HepG2 (cell line): Measurements from ENCODE around the gene BRK1. TPM values are rescaled to one million over a fixed set of nuclear protein-coding genes. Genes with fewer than 3 reads are reported as not detected.

Source experiments
- ATAD3A ChIP-seq: sonication (generic); formaldehyde crosslinking; IDR thresholded peaks from 2 replicates; pipeline ENCODE4 v1.4.0; 2020; ENCODE audit warnings: missing genetic modification reagents
- HNF4G ChIP-seq, 2 experiments: sonication (generic) in 1 of 2; formaldehyde crosslinking in 1 of 2; IDR thresholded peaks; 2 replicates each; pipeline versions ENCODE4 v1.4.0 to v1.6.1; 2011 to 2020; ENCODE audit warnings: borderline replicate concordance in 2 of 2, low read depth in 2 of 2, mild to moderate bottlenecking in 2 of 2, low read length in 1 of 2, missing genetic modification reagents in 1 of 2, moderate library complexity in 1 of 2
- IRF2 ChIP-seq: IDR thresholded peaks from 2 replicates; pipeline ENCODE4 v1.6.1; 2018; ENCODE audit warnings: missing genetic modification reagents, missing compliant biosample characterization
- NCOA5 ChIP-seq: sonication (generic); formaldehyde crosslinking; IDR thresholded peaks from 2 replicates; pipeline ENCODE4 v1.4.0; 2020; ENCODE audit warnings: missing genetic modification reagents
- RBM22 ChIP-seq: fragments of 200-400 bp; formaldehyde crosslinking; optimal IDR thresholded peaks from 2 replicates; pipeline ENCODE3; 2017; ENCODE audit warnings: mild to moderate bottlenecking, low read length, moderate library complexity
- TAF1 ChIP-seq: sonication (generic); formaldehyde crosslinking; IDR thresholded peaks from 2 replicates; pipeline ENCODE4 v1.4.0; 2020; ENCODE audit warnings: missing genetic modification reagents
- TOPORS ChIP-seq: sonication (generic); formaldehyde crosslinking; IDR thresholded peaks from 2 replicates; pipeline ENCODE4 v1.8.0; 2023; ENCODE audit warnings: mild to moderate bottlenecking, missing genetic modification reagents
- ZNF207 ChIP-seq: fragments of 450-650 bp; IDR thresholded peaks from 2 replicates; pipeline ENCODE4 v1.6.1; 2016; ENCODE audit warnings: antibody characterized with exemption, borderline replicate concordance
- ZNF24 ChIP-seq: fragments of 450-650 bp; IDR thresholded peaks from 2 replicates; pipeline ENCODE4 v1.6.1; 2017; ENCODE audit warnings: antibody characterized with exemption, mild to moderate bottlenecking
- ZNF3 ChIP-seq: IDR thresholded peaks from 2 replicates; pipeline ENCODE4 v1.7.0; 2017; ENCODE audit warnings: inconsistent platforms
- ZNF709 ChIP-seq: sonication (generic); formaldehyde crosslinking; IDR thresholded peaks from 2 replicates; pipeline ENCODE4 v1.5.0; 2020; ENCODE audit warnings: mild to moderate bottlenecking, missing genetic modification reagents
- ZNF720 ChIP-seq: sonication (generic); formaldehyde crosslinking; IDR thresholded peaks from 2 replicates; pipeline ENCODE4 v1.4.0; 2020; ENCODE audit warnings: missing genetic modification reagents
- ZNF839 ChIP-seq: sonication (generic); formaldehyde crosslinking; IDR thresholded peaks from 2 replicates; pipeline ENCODE4 v1.4.0; 2020; ENCODE audit warnings: missing genetic modification reagents, mild to moderate bottlenecking, borderline replicate concordance
- ZNF841 ChIP-seq: sonication (generic); formaldehyde crosslinking; IDR thresholded peaks from 2 replicates; pipeline ENCODE4 v1.8.1; 2023; ENCODE audit warnings: missing genetic modification reagents, borderline replicate concordance
- polyA plus RNA-seq, 8 experiments: library from polyadenylated mRNA; depleted of rRNA in 3 of 8; stranded (reverse) in 7 of 8; unstranded in 1 of 8; fragments of >200 nt; fragmentation: Illumina TruSeq in 4 of 8; extraction: Trizol in 4 of 8; gene quantifications; 2 replicates each; pipeline versions ENCODE4 v1.2.1 to v1.2.3, GENCODE V29; 2011 to 2016; ENCODE audit warnings: low read depth in 4 of 8, missing spikeins in 1 of 8, mixed read lengths in 1 of 8; ENCODE audit not compliant: insufficient read depth in 1 of 8
- total RNA-seq, 5 experiments: library from RNA; depleted of rRNA; stranded (reverse); fragments of >200 nt; fragmentation: Illumina TruSeq; extraction: Trizol; gene quantifications; 2 replicates each; pipeline ENCODE4 v1.2.3, GENCODE V29; 2016; ENCODE audit warnings: low read depth in 1 of 5
- TF ChIP-seq, protein P1 (sequence below): sonication (generic); formaldehyde crosslinking; IDR thresholded peaks from 2 replicates; pipeline ENCODE4 v1.5.1; 2020; ENCODE audit warnings: missing genetic modification reagents, mild to moderate bottlenecking, borderline replicate concordance
- TF ChIP-seq, protein P2 (sequence below): IDR thresholded peaks from 2 replicates; pipeline ENCODE4 v1.6.1; 2016; ENCODE audit warnings: missing compliant biosample characterization, missing genetic modification reagents, borderline replicate concordance
- TF ChIP-seq, protein P3 (sequence below): IDR thresholded peaks from 2 replicates; pipeline ENCODE4 v1.6.1; 2016; ENCODE audit warnings: low read depth, missing genetic modification reagents, missing compliant biosample characterization
- TF ChIP-seq, protein P4 (sequence below), 2 experiments: fragments of 450-650 bp in 1 of 2; sonication (generic) in 1 of 2; formaldehyde crosslinking; IDR thresholded peaks; 2 replicates each; pipeline versions ENCODE4 v1.5.0 to v1.8.0; 2020 to 2022; ENCODE audit warnings: mild to moderate bottlenecking in 1 of 2, missing genetic modification reagents in 1 of 2

The BRK1 gene
- total and polyA plus RNA-seq, 2 of the 13 experiments (the other 11 are each of a cell fraction or from before 2014, with no cell fraction given) = 118 to 155 TPM

DNA sequence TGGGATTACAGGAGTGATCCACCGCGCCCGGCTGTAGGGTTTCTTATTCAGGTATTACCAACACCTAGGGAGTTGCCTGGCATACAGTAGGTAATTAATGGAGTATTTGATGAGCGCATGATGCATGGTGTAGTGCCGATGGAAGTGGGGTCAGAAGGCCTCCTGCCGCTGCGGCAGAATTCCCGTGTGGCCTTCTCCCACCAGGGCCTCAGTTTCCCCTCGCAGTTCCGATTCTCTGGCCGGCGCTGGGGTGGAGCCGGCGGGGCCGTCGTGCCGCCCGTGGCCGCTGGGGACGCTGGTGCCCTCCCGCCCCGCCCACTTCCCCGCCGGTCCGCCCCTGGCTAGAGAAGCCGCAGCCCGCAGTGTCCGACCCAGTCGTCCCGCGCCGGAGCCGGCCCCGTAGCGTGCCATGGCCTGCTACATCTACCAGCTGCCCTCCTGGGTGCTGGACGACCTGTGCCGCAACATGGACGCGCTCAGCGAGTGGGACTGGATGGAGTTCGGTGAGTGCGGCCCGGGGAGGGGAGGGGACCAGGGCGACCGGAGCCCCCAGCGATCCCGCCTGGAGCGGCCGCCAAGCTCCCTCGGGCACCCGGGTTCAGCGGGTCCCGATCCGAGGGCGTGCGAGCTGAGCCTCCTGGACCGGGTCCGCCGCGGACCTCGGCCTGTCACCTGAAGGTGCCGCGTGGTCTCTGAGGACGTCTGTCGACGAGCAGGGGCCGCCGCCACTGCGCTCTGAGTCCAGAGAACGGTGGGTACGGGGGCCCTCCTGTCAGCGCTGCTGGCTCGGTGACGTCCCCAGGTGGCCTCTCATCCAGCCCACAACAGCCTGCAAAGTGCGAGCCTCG is 49.3 kb downstream of the BRK1 start, which contains the start of gene IRAK2 (continued):
- no peak for TF ChIP-seq ZNF3 (CRISPR knock-in tag)
- TF ChIP-seq, protein P1, sequence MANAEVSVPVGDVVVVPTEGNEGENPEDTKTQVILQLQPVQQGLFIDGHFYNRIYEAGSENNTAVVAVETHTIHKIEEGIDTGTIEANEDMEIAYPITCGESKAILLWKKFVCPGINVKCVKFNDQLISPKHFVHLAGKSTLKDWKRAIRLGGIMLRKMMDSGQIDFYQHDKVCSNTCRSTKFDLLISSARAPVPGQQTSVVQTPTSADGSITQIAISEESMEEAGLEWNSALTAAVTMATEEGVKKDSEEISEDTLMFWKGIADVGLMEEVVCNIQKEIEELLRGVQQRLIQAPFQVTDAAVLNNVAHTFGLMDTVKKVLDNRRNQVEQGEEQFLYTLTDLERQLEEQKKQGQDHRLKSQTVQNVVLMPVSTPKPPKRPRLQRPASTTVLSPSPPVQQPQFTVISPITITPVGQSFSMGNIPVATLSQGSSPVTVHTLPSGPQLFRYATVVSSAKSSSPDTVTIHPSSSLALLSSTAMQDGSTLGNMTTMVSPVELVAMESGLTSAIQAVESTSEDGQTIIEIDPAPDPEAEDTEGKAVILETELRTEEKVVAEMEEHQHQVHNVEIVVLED = peak; percentile 24; the same call in 1 of the 2 replicates
- TF ChIP-seq TOPORS (CRISPR knock-in tag) = no peak
- TF ChIP-seq, protein P2, sequence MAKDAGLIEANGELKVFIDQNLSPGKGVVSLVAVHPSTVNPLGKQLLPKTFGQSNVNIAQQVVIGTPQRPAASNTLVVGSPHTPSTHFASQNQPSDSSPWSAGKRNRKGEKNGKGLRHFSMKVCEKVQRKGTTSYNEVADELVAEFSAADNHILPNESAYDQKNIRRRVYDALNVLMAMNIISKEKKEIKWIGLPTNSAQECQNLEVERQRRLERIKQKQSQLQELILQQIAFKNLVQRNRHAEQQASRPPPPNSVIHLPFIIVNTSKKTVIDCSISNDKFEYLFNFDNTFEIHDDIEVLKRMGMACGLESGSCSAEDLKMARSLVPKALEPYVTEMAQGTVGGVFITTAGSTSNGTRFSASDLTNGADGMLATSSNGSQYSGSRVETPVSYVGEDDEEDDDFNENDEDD (CRISPR knock-in tag) = peak; percentile 26; the same call in 1 of the 2 replicates
- no peak; the same call in 1 of the 2 replicates for TF ChIP-seq ZNF720 (CRISPR knock-in tag)
- TF ChIP-seq ZNF24 = no peak
- TF ChIP-seq ZNF709 (CRISPR knock-in tag) = peak; percentile 46
- no peak for TF ChIP-seq ZNF207
- peak; percentile 81 for TF ChIP-seq TAF1 (CRISPR knock-in tag)
- TF ChIP-seq, protein P3, sequence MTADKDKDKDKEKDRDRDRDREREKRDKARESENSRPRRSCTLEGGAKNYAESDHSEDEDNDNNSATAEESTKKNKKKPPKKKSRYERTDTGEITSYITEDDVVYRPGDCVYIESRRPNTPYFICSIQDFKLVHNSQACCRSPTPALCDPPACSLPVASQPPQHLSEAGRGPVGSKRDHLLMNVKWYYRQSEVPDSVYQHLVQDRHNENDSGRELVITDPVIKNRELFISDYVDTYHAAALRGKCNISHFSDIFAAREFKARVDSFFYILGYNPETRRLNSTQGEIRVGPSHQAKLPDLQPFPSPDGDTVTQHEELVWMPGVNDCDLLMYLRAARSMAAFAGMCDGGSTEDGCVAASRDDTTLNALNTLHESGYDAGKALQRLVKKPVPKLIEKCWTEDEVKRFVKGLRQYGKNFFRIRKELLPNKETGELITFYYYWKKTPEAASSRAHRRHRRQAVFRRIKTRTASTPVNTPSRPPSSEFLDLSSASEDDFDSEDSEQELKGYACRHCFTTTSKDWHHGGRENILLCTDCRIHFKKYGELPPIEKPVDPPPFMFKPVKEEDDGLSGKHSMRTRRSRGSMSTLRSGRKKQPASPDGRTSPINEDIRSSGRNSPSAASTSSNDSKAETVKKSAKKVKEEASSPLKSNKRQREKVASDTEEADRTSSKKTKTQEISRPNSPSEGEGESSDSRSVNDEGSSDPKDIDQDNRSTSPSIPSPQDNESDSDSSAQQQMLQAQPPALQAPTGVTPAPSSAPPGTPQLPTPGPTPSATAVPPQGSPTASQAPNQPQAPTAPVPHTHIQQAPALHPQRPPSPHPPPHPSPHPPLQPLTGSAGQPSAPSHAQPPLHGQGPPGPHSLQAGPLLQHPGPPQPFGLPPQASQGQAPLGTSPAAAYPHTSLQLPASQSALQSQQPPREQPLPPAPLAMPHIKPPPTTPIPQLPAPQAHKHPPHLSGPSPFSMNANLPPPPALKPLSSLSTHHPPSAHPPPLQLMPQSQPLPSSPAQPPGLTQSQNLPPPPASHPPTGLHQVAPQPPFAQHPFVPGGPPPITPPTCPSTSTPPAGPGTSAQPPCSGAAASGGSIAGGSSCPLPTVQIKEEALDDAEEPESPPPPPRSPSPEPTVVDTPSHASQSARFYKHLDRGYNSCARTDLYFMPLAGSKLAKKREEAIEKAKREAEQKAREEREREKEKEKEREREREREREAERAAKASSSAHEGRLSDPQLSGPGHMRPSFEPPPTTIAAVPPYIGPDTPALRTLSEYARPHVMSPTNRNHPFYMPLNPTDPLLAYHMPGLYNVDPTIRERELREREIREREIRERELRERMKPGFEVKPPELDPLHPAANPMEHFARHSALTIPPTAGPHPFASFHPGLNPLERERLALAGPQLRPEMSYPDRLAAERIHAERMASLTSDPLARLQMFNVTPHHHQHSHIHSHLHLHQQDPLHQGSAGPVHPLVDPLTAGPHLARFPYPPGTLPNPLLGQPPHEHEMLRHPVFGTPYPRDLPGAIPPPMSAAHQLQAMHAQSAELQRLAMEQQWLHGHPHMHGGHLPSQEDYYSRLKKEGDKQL = no peak
- TF ChIP-seq NCOA5 (CRISPR knock-in tag) = no peak
- TF ChIP-seq ZNF839 (CRISPR knock-in tag) = no peak
- TF ChIP-seq, protein P4, sequence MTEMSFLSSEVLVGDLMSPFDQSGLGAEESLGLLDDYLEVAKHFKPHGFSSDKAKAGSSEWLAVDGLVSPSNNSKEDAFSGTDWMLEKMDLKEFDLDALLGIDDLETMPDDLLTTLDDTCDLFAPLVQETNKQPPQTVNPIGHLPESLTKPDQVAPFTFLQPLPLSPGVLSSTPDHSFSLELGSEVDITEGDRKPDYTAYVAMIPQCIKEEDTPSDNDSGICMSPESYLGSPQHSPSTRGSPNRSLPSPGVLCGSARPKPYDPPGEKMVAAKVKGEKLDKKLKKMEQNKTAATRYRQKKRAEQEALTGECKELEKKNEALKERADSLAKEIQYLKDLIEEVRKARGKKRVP (CRISPR knock-in tag; IDR thresholded peaks at IDR 0.05) = no peak; a peak in 1 of 4 replicates
- TF ChIP-seq IRF2 (CRISPR knock-in tag) = no peak; the same call in 1 of the 2 replicates
- no peak for TF ChIP-seq ATAD3A (CRISPR knock-in tag)
- TF ChIP-seq ZNF841 (CRISPR knock-in tag) = no peak
- TF ChIP-seq HNF4G (IDR thresholded peaks at IDR 0.05; ENCODE audit: borderline replicate concordance, low read depth, low read length) = no peak
- TF ChIP-seq HNF4G (CRISPR knock-in tag; IDR thresholded peaks at IDR 0.05; ENCODE audit: borderline replicate concordance, low read depth) = 0 out of 2 replicates have a peak, but pooled peaks have one; percentile 12
- no peak for TF ChIP-seq RBM22
